Stimulated activated CD4-positive, alpha-beta T cell treated with anti-CD3 and anti-CD28 coated beads, Interleukin-15, amount 100 ng/mL, for 1 hour (primary cell): Measurements from ENCODE around the gene TMED5.

Experiments
- DNase-seq, 2 donors: peaks; one replicate each; pipeline ENCODE4 v3.0.0-alpha.2; 2020; ENCODE audit warnings: low read depth in 1 of 2, low spot score in 1 of 2

Gene TMED5

GRCh38 chr1:93124556-93125355 is 55.5 kb downstream of the TMED5 start:
- no peak for DNase-seq

- DNase-seq, result no peak
Measured at GRCh38 chr1:93123201-93123783, 56.9 kb downstream of the TMED5 start.

- DNase-seq, result no peak
Measured at GRCh38 chr1:93120614-93121013, 59.6 kb downstream of the TMED5 start.

- DNase-seq, result no peak
Measured at GRCh38 chr1:93114391-93114790, 65.8 kb downstream of the TMED5 start.

GRCh38 chr1:93113127-93113526 is 67.1 kb downstream of the TMED5 start:
- no peak for DNase-seq

GRCh38 chr1:93111561-93111960 is 68.7 kb downstream of the TMED5 start:
- no peak for DNase-seq

- DNase-seq, result no peak
Measured at GRCh38 chr1:93111065-93111464, 69.1 kb downstream of the TMED5 start.

- no peak for DNase-seq
Measured at GRCh38 chr1:93109578-93109977, 70.6 kb downstream of the TMED5 start.

GRCh38 chr1:93108335-93108734 is 71.9 kb downstream of the TMED5 start:
- DNase-seq, result no peak

GRCh38 chr1:93107395-93107794 is 72.8 kb downstream of the TMED5 start:
- no peak for DNase-seq

- no peak for DNase-seq
Measured at GRCh38 chr1:93106226-93106625, 74.0 kb downstream of the TMED5 start.

- no peak for DNase-seq
Measured at GRCh38 chr1:93102142-93102541, 78.1 kb downstream of the TMED5 start.
